OCI-LY7 (cell line): ENCODE data around the gene GH1. TPM values are rescaled to one million over a fixed set of nuclear protein-coding genes. Genes with fewer than 3 reads are reported as not detected.
A peak's percentile ranks its signal among the peaks of the same experiment; 100 is the strongest.

Experiments used
- BruUV-seq: library from RNA; stranded (reverse); fragments of 400-500 nt; replicated peaks from 2 replicates; lab custom pipeline; 2021; lab: Mats Ljungman, UMichigan
- CTCF ChIA-PET: fragments of 300-600 bp; sonication (Branson Sonifier 250); formaldehyde crosslinking; loops from one replicate; lab custom pipeline; 2022; ENCODE audit warnings: antibody characterized with exemption; ENCODE audit not compliant: unreplicated experiment; lab: Charles Lee
- POLR2A ChIA-PET: fragments of 300-600 bp; sonication (Branson Sonifier 250); formaldehyde crosslinking; loops from one replicate; lab custom pipeline; 2022; ENCODE audit warnings: antibody characterized with exemption; lab: Charles Lee
- DNase-seq: peaks from one replicate; pipeline ENCODE4 v3.0.0-alpha.2; 2015; ENCODE audit warnings: low spot score
- H2AFZ ChIP-seq: fragments of 200-600 bp; sonication (generic), shearing (Covaris generic); 2 replicates; pipeline ENCODE4 v1.6.1; 2014; ENCODE audit warnings: mild to moderate bottlenecking, antibody characterized with exemption, low read length, moderate library complexity
- H3K27ac ChIP-seq: fragments of 200-600 bp; sonication (generic); 2 replicates; pipeline ENCODE4 v1.5.1; 2014; ENCODE audit warnings: mixed run types, low read depth, mild to moderate bottlenecking, moderate library complexity, low read length, inconsistent platforms; ENCODE audit not compliant: poor library complexity, severe bottlenecking
- H3K36me3 ChIP-seq: fragments of 200-600 bp; sonication (generic); 2 replicates; pipeline ENCODE4 v1.6.1; 2014; ENCODE audit warnings: mild to moderate bottlenecking, antibody characterized with exemption, low read length, moderate library complexity, mixed read lengths; ENCODE audit not compliant: insufficient read depth
- H3K4me1 ChIP-seq: fragments of 200-600 bp; sonication (generic); 2 replicates; pipeline ENCODE4 v1.5.1; 2014; ENCODE audit warnings: mild to moderate bottlenecking, low read length; ENCODE audit not compliant: insufficient read depth, poor library complexity, severe bottlenecking
- H3K4me2 ChIP-seq: fragments of 200-600 bp; sonication (generic); 2 replicates; pipeline ENCODE4 v1.6.1; 2014; ENCODE audit warnings: mild to moderate bottlenecking, low read length
- H3K4me3 ChIP-seq: fragments of 200-600 bp; sonication (generic); 2 replicates; pipeline ENCODE4 v1.5.1; 2014; ENCODE audit warnings: mild to moderate bottlenecking, low read depth, low read length; ENCODE audit not compliant: poor library complexity, severe bottlenecking
- H3K79me2 ChIP-seq: fragments of 200-600 bp; sonication (generic); 2 replicates; pipeline ENCODE4 v1.6.1; 2016; ENCODE audit warnings: low read depth, mild to moderate bottlenecking, low read length, moderate library complexity, mixed read lengths; ENCODE audit not compliant: insufficient read depth
- H3K9me2 ChIP-seq: fragments of 200-600 bp; sonication (generic); 2 replicates; pipeline ENCODE4 v1.6.1; 2016; ENCODE audit warnings: mild to moderate bottlenecking, low read length, mixed read lengths; ENCODE audit not compliant: insufficient read depth
- H3K9me3 ChIP-seq: fragments of 200-600 bp; sonication (generic); 2 replicates; pipeline ENCODE4 v1.6.1; 2014; ENCODE audit warnings: mild to moderate bottlenecking, mixed run types, low read length, mixed read lengths
- H4K20me1 ChIP-seq: fragments of 200-600 bp; sonication (generic); 2 replicates; pipeline ENCODE4 v1.6.1; 2014; ENCODE audit warnings: mild to moderate bottlenecking, antibody characterized with exemption, low read length, moderate library complexity, mixed read lengths; ENCODE audit not compliant: insufficient read depth
- CTCF ChIP-seq: fragments of 200-600 bp; sonication (generic); conservative IDR thresholded peaks from 2 replicates; pipeline ENCODE4 v1.5.1; 2014; ENCODE audit warnings: mild to moderate bottlenecking, antibody characterized with exemption, low read length, moderate library complexity, mixed read lengths
- EZH2phosphoT487 ChIP-seq: fragments of 200-600 bp; sonication (generic); IDR thresholded peaks from 2 replicates; pipeline ENCODE4 v1.6.1; 2018; ENCODE audit warnings: low read depth, borderline replicate concordance, mild to moderate bottlenecking, mixed run types, antibody characterized with exemption, low read length, moderate library complexity, mixed read lengths
- intact Hi-C: fragments of 100-400 bp; cut with micrococcal nuclease; formaldehyde crosslinking; loops from one replicate; pipeline ENCODE4 v1.10.0; 2022; ENCODE audit not compliant: unreplicated experiment
- total RNA-seq, 2 experiments: library from RNA; depleted of rRNA in 1 of 2; stranded (reverse); fragments of >200 nt in 1 of 2; shearing (Covaris generic) in 1 of 2; gene quantifications; 2 replicates each; pipeline ENCODE4 v1.2.3, GENCODE V29; 2014 to 2022

Gene GH1
- total RNA-seq, 2 experiments from 2014 or later: 4.3 TPM; not detected in 1

GRCh38 chr17:63937319-63937718 is 18.7 kb upstream of the GH1 start:
- no peaks in the 10 kb centered on the region; the same call in 1 of the 2 replicates for H3K36me3 ChIP-seq
- peak overlapping the region; percentile 33 for H3K4me2 ChIP-seq
- peaks cover 17% of the 10 kb centered on the region; the same call in 1 of the 2 replicates for H3K79me2 ChIP-seq
- no peaks in the 10 kb centered on the region for H3K9me2 ChIP-seq
- peaks cover 77% of the 10 kb centered on the region for H3K4me1 ChIP-seq
- POLR2A ChIA-PET: interaction anchor here (0.6 to 1.4 kb wide), 4 partner anchors 9 to 84 kb away, joined by 3 to 7 read pairs (median 4); no protein-coding TSS in a partner anchor
- no peak overlapping the region for H3K4me3 ChIP-seq
- H3K9me3 ChIP-seq: no peaks in the 10 kb centered on the region
- CTCF ChIA-PET: no interaction called here
- intact Hi-C loops: no loop called here
- H2AFZ ChIP-seq: no peak overlapping the region
- H3K27ac ChIP-seq: peak overlapping the region; percentile 32
- DNase-seq: no peak
- BruUV-seq: no TSS peak
- TF ChIP-seq EZH2phosphoT487 (no peak), CTCF (peak; percentile 51)
- no peaks in the 10 kb centered on the region for H4K20me1 ChIP-seq

- Histone ChIP-seq H3K4me3 (peak overlapping the region; percentile 98), H3K4me1 (peaks cover 73% of the 10 kb centered on the region), H3K27ac (peak overlapping the region; percentile 99), H3K4me2 (peak overlapping the region; percentile 95), H3K9me3 (no peaks in the 10 kb centered on the region), H4K20me1 (peaks cover 12% of the 10 kb centered on the region), H3K36me3 (peaks cover 27% of the 10 kb centered on the region), H2AFZ (peak overlapping the region; percentile 57), H3K9me2 (no peaks in the 10 kb centered on the region), H3K79me2 (peaks cover 44% of the 10 kb centered on the region)
- POLR2A ChIA-PET: interaction anchor here (0.6 to 2.4 kb wide), 7 partner anchors 8 to 1255 kb away, joined by 3 to 18 read pairs (median 3); no protein-coding TSS in a partner anchor
- TF ChIP-seq EZH2phosphoT487: no peak
- TF ChIP-seq CTCF: no peak
- BruUV-seq: no TSS peak
- intact Hi-C loops: loop anchor here (5.0 kb wide), 2 partner anchors 88 to 237 kb away; partner anchors contain the start of gene ICAM2
- CTCF ChIA-PET: interaction anchor here (1.1 to 3.3 kb wide), 2 partner anchors 8 to 12 kb away, joined by 3 to 21 read pairs; no protein-coding TSS in a partner anchor
- DNase-seq: no peak
These were observed 15.8 kb upstream of the GH1 start for GRCh38 chr17:63934183-63935112.
